Gastrocnemius medialis (tissue), 4 donors: Measurements from ENCODE around the gene STAT5B.

Experiments
- CTCF ChIP-seq, 5 experiments: fragments of 450-650 bp in 3 of 5; fragments of 200-600 bp in 2 of 5; sonication (generic) in 2 of 5; IDR thresholded peaks in 4 of 5; conservative IDR thresholded peaks in 1 of 5; 1 replicate in 4 of 5; 2 replicates in 1 of 5; pipeline ENCODE4 v1.5.1; 2016 to 2019; ENCODE audit warnings: antibody characterized with exemption in 5 of 5, mild to moderate bottlenecking in 3 of 5, moderate library complexity in 3 of 5
- POLR2A ChIP-seq, 2 donors: fragments of 450-650 bp; IDR thresholded peaks; one replicate each; pipeline ENCODE4 v1.6.1; 2017; ENCODE audit warnings: antibody characterized with exemption in 2 of 2, mild to moderate bottlenecking in 2 of 2, moderate library complexity in 2 of 2

GRCh38 chr17:42248351-42249179, 27.6 kb downstream of the STAT5B start:
- TF ChIP-seq POLR2A (IDR thresholded peaks at IDR 0.05) (peak; percentile 15 to 52), CTCF (IDR thresholded peaks at IDR 0.05 in 4 of 5, conservative IDR thresholded peaks at IDR 0.05 in 1 of 5) (peak in 1 of 5 experiments; percentile 9)
